ENCODE results near the gene ZFAND3.

- TF ChIP-seq CTCF (conservative IDR thresholded peaks at IDR 0.05 in 1 of 2, IDR thresholded peaks at IDR 0.05 in 1 of 2; ENCODE audit: low read depth in 1 of 2, low read length in 2 of 2) (no peak), EZH2 (IDR thresholded peaks at IDR 0.05; ENCODE audit: low read length, missing control alignments) (no peak)
These were observed 235.7 kb downstream of the ZFAND3 start for GRCh38 chr6:38055203-38055589.

Measured in fibroblast of lung (primary cell).